IPS-NIHi11 (cell line): ENCODE data around the gene TULP4.

Experiments
- DNase-seq: peaks from one replicate; pipeline ENCODE4 v3.0.0; 2012; ENCODE audit warnings: mixed read lengths, low spot score

TULP4 gene

DNA sequence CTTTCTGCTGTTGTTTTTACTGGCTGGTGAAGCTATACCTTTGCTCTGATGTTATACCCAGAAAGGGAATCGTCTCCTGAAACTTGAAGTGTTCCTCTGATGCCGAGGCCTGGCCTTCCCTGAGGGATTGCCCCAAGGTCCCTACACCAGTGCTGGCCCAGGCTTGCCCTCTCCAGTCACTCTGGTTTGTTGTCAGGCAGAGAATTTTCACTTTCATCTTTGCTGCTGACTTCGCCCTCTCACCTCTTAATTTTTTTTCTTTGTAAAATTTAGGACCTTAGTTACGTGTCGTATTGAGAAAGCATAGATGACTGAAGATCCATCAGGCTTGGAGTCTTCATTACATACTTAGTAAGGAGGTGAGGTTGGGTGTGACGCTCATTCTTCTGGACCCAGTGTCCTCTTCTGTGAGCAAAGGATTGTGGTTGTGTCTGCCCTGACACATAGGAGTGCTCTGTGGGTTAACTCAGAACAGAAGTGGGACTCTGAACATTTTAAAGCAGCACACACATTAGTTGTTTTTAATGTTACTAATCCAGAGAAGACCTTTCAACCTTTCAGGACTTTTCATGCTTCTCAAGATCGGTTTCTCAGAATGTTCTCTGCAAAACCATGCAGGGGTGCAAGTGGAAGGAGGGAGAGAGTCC, 45.4 kb downstream of the TULP4 start:
- no peak for DNase-seq

DNA sequence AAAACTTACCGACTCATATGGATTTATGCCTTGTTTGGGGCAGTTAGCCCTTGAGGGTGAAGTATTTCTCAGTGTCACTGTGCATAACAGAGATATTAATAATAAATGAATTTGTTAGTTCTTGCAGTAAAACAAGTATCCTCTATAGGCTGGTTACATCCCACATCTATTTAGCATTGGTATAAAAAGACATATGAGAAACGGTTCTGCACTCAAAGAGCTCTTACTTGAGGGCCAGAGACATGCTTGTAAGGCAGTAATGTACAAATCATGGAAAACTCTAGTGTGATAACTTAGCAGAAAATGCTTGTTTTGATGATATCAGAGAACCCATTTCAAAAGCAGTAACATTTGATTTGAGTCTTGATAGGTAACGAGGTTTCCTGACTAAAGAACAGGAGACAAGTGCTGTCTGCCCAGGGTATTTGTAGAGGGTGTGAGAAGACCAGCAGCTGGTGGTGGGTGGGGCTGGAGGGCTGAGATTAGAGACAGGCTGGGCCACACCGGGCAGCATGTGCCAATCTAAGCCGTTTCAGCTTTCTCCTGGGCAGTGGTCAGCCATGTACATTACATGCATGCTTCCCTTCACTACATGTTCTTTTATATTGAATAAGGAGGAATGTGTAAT, 46.3 kb downstream of the TULP4 start:
- DNase-seq = no peak

DNA sequence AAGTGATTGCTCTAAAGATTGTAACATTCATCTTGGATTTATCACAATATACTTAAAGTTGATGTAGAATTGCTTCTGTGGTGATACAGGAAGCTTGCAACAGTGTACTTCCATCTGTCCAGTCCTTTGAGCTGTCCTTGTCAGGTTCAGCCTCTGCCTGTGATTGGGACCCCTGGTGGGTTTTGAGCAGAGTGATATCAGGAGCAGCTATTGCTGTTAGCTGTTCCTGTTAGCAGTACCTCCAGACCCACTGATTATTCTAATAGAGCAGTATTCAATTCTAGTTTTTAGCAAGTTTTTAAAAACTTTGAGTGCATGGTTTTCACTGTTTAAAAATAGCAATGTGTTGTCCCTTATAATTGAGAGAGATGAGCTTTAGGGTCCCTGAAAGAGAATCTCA, 48.8 kb downstream of the TULP4 start:
- no peak for DNase-seq

DNA sequence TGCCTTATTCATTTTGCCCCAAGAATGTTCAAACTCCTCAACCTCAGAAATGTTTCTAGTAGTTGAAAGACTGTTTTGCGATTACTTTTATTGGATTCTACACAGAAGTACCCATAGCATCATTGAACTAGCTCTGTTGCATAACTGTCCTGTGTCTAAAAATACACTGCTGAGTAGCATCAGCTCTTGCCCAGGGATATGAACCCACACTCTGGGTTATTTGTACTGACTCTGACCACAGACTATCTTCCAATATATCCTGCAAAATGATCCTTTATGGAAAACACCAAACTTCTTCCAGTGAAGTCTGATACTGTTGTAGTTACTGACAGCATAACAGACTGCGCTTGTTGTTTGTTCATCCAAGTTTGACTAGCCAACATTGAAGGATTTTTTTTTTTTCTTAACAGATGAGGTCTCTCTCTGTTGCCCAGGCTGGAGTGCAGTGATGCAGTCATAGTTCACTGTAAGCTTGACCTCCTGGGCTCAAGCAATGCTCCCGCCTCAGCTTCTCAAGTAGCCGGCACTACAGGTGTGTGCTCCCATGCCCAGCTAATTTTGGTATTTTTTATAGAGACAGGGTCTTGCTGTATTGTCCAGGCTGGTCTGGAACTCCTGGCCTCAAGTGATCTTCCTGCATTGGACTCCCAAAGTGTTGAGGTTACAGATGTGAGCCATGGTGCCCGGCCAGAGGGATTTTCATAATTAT, 49.9 kb downstream of the TULP4 start:
- no peak for DNase-seq

DNA sequence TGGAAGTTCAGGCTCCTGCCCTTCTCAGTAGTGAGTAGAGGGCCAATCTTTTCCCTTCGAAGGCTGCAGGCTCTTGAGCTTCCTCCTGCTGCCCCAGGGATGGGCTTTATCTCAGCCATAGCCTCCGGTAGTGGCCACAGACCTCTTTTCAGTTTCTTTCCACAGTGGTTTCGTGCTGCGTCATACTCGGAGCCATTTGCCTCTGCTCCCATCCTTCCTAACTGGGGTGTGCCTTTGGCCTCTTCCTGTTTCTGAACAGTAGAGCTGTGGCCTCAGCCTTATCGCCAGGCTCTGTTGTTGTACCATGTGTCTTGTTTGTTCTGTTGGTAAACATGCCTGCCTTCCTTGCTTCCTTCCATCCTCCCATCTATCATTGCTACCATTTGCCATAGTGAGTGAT, 54.1 kb downstream of the TULP4 start:
- no peak for DNase-seq

DNA sequence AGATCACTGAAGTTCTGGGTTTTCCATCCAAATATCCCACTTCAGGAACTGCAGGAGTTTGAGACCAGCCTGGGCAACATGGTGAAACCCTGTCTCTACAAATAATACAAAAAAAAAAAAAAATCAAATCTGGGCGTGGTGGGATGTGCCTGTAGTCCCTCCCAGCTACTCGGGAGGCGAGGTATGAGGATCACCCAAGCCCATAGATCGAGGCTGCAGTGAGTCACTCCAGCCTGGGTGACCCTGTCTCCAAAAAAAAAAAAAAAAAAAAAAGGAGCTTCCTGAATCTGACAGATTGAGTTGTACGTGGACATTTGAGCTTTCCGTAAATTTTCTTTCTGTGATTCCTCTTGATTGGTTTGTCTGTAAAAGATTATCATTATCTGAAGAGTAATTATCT, 55.6 kb downstream of the TULP4 start:
- no peak for DNase-seq

DNA sequence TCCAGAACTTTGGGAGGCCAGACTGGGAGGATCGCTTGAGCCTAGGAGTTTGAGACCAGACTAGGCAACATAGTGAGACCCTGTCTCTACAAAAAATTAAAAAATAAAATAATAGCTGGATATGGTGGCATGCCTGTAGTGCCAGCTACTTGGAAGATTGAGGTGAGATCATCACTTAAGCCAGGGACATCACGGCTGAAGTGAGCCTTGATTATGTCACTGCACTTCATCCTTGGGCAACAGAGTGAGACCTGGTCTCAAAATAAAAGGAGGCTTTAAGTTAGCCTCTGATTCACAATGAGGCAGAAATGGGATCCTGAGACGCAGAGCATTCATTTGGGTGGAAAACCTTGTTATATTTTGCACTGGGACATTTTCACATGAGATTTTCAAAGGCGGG, 57.0 kb downstream of the TULP4 start:
- no peak for DNase-seq

DNA sequence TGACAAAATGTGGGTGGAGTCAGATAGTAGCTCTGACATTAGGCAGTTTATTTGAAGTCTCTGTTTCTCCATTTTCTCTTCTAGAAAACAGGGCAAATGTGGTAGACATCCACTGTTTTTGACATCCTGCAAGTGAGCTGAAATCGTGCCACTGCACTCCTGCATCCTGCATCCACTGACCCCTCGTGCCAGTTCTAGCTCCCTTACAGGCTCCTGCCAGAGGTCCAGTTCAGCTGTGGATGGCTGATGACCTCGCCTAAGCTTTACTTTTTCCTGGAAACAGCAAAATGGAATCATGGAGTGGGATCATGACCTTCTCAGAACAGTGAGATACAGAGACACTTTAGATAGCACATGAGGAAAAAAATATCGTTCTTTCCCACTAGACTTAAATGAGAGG, 58.5 kb downstream of the TULP4 start:
- no peak for DNase-seq

DNA sequence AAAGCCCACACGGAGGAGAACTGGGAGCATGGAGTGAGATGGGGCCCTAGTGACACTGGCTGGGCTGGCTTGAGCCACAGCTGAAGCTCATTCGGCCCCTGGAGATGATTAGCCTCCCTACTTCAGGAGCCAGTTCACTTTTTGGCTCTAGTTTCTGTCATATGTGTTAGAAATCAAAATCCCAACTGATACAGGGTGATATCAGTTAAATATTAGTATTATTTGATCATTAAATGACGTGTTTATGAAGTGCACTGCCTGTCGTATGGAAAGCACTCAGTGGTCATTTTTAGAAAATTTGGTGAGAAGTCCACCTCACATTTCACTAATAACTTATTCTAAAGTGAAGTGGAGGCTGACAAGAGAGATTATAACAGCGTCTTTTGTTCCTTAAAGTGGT, 59.0 kb downstream of the TULP4 start:
- DNase-seq = no peak

DNA sequence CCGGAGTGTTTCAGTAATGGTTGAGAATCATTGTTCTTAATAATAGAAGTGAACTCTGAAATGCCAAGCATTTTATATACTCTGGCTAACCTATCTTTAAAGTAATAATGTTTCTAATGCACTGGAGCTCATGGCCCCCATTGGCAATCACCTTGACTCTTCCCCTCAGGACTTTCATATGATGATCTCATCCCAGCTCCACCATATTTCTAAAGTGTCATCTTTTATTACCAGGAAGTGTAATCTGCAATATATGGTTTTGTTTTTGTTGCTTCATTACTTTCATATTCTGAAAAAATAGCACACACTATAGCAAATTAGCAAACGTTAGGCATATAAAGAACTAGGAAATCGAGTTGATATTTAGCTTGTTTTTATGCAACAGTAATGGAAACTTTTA, 60.3 kb downstream of the TULP4 start:
- DNase-seq = no peak

DNA sequence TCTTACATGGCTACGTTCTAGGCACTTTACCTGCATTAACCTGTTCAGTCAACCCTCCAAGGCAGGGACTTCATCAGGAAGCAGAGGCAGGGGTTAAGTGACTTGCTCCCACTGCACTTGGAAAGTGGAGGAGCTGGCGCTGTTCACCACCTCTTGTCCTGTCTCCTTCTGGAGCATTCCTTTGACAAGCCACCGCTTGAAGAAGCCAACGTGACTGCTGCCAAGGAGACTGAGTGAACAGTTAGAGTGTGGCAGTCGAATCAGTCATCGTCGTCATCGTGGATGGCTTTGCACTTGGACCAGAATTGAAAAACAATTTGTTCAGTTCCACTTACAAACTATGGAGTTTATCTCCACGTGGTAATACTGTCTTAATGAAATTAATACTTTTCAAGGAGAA, 60.9 kb downstream of the TULP4 start:
- no peak for DNase-seq

DNA sequence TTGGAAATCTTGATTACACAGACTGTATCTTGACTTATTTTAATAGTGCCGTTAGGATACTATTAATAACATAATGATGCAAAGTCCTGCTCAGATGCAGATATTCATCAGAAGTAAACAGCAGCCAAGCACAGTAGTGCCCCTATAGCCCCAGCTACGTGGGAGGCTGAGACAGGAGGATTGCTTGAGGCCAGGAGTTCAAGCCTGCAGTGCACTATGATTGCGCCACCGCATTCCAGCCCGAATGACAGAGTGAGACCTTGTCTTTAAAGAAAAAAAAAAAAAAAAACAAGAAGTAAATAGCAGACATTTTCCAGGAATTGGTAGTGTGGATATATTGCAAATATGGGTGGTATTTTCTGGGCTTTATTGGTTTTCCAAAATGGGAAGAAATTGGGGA, 61.8 kb downstream of the TULP4 start:
- no peak for DNase-seq

DNA sequence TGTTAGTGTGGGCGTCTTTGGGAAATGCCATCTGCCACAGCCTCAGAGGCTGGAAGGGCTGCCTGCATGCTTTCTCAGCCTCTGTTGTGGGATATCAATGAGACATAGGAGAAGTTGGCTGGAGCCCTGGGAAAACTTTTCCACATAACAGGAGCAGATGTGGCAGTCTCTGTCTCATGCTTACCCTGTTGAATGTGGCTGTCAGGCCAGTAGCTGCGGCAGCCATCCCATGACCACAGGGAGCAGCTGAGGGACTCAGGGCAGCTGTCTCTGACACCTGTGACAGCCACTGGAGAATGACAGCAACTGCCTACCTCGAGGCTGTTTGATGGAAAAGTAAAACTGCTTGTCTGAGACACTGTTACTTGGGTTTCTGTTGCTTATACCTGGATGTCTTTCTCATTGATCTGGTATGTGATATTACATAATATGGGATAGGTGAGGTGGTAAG, 64.4 kb downstream of the TULP4 start:
- no peak for DNase-seq

DNA sequence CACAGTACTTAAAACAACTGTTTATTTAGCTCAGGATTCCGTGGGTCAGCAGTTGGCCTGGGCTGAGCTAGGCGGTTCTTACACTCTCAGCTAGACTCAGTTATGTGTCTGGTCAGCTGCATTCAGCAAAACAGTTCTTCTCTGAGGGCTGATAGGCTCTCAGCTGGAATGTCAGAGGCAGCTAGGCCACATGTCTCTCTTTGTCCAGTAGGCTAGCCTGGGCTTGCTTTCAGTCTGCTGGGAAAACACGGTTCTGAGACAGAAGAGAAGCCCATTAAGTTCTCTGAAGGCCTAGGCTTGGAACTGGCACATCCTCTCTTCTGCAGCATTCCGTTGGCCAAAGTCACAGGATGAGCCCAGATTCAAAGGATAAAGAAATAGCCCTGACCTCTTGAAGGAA, 65.6 kb downstream of the TULP4 start:
- no peak for DNase-seq

DNA sequence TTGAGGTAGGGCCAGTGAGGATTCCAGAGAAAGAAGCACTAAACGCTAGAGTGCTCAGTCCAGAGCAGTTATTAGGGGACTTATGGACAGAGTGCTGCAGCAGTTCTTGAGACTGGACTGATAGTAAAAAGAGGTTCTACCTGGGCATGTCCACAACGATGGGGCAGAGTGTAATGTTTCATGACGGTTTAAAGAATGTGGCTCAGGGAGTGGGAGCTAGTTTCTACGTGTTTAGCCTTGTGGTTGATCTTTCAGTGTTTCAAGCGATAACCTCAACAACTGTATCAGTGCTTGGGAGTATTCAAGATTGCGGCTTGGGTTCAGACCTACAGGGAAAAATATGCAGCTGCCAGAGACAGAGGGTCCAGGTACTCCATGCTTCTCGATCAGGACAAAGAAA, 67.1 kb downstream of the TULP4 start:
- no peak for DNase-seq

DNA sequence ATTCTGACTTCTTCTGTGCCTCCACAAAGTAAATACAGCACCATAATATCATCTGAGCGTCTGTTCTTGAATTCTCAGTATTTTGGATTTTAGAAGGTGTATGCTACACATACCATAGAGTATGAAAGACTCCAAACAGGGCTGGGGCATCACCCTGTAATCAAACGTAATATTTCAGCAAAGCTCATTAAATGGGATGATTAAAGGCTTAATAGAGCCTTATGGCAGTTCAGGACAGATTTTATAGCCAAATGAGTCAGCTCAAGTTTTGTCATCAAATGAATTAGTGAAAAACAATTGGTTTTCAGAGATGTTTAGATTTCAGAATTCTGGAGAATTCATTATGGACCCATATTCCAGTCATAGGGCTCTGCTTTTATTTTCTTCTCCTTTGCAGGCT, 68.9 kb downstream of the TULP4 start:
- no peak for DNase-seq

DNA sequence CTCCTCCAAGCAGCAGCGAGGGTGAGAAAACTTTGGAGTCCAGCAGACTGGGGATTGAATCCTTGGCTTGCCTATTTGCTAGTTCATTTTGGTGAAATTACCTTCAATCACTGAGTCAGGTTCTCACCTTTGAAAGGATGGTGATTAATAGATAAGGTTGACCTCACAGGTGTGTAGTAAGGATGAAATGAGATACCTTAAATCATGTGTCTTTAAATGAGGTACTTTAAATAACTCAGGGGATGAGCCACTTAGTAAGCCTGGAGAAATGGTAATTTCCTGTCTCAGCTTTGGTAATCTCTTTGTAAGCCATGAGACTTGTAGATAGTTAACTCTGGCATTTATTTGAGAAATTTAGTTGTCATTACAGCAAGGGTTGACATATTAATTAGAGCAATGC, 70.2 kb downstream of the TULP4 start:
- no peak for DNase-seq

DNA sequence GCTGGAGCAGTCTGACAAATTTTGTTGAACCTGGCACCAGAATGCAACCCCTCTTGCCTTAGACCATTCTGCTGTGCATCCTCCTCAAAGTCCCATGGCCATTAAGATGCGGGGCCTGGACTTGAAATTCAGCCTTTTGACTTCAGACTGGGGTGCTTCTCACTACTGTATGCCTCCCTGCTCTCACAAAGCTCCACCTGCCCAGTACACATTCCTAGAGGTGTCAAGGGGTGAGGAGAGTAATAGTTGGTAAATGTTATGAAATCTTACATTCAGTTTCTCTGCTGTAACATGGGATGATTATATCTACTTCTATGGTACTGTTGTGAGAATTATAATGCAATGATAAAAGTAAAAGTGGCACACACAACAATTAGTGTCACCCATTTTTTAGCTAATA, 70.8 kb downstream of the TULP4 start:
- no peak for DNase-seq

DNA sequence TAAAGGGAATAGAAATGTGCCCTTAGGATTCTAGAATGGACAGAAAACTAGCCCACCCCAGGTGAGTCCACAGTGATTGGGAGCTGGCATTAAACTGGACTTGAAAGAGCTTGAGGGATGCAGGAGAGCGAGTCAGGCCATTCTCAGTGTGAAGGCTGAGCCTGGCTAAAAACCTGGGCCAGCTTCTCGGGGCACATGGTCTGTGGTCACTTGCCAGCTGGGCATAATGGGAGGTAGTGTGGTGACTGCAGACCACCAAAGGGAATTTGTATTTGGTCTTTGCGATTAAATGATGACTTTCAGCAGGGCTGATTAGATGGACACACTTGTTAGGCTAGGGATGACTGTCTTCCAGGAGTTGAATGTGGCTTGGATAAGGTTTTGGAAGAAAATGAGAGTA, 71.3 kb downstream of the TULP4 start:
- DNase-seq = no peak

DNA sequence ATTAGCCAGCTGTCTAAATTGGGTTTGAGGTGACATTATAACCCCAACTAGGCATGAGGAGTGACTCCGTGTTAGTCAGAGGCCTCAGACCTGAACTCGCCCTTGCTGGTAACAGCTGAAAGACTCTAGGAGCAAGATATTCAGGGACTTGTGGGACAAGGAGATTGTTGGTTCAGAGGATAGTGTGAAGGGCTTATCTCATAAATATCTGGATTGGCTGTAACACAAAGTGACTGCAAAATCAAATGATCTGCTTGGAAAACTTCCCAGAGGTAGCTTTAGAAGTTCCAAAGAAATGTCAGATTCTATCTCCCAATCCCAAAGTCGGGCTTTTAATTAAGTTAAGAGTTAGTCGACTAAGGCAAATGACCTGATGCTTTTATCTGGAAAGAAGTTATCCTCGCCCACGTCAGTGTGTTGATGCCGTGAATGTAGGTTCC, 72.4 kb downstream of the TULP4 start:
- no peak for DNase-seq

DNA sequence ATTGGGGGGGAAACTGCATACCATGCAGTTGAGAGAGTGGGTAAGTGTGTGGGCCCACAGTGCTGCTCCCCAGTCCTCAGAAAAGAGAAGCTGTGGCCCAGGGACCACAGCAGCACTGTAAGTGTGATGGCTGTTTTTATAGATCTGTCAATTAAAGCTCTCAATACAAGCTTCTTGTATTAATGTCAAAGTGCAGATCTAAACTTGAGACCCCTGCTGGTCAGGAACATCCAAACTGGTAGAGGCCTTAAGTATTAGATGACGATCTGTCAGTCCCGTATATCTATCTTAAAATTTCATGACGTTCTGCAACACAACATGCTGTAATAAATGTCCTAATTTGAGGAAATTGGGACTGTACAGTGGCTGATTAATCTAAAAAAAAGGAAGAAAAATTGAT, 74.8 kb downstream of the TULP4 start:
- DNase-seq = no peak

DNA sequence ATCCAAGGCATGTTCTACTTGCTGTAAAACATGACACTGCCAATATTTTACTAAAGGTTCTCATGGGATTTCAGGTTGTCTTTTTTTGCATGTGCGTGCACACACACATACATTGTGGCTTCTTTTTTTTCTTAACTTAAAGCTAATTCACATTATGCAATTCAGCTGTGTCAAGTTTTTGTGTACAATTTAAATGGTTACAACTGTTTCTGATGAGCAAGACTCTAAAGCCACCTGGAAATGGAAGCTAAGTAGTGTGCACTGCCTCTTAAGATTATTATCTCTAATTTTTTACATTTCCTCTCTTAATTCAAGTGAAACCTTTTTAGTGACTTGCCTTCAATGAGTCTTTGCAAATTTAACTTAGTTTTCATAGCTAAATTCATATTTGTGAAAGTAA, 75.3 kb downstream of the TULP4 start:
- no peak for DNase-seq

DNA sequence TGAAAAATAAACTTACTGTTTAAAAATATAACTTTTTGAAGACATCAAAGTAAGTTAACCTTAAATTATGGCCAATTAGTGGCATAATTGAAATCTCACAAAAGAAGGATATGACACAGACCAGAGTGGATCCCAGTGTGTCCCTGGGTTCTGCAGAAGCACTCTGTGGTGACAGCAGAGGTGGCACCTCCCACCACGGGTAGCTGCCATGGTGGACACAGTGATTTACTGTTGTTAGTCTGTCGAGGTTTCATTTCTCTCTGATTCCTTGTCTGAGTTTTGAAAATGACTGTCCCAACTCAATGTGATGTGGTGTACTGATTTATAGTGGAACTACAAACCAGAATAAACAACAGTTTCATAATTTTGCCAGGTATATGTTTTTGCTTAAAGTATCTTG, 76.5 kb downstream of the TULP4 start:
- DNase-seq = no peak
